ENCODE data around the gene CTDSPL.

DNA sequence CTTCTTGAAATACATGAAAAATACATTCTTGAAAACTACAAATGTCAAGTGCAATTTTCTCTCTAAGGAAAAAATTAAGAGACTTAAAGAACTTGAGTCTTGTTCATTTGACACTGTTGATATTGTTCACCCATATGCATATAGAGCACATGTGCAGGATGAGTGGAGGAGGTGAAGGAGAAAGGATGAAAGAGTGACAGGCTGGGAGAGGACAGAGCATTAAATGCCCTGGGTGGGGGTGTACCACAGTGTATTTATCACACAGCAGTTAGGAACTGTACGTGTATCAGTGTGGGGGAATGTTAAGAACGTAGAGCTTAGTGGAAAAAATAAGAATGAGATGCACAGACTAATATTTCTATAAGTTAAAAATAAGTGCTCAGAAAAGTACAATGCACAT lies 45.7 kb downstream of the CTDSPL start:
- TF ChIP-seq EZH2phosphoT487 (IDR thresholded peaks at IDR 0.05; ENCODE audit: insufficient read depth, low read depth) (no peak), EZH2 (IDR thresholded peaks at IDR 0.05; ENCODE audit: insufficient read depth, poor library complexity, severe bottlenecking) (no peak)
